GM20000 (cell line): ENCODE results near the gene SANBR.

Source experiments
- DNase-seq: peaks from one replicate; pipeline ENCODE4 v3.0.0; 2012; ENCODE audit warnings: low spot score
- TF ChIP-seq, protein P1 (sequence below): IDR thresholded peaks from 2 replicates; pipeline ENCODE4 v1.5.1; 2012; ENCODE audit warnings: mild to moderate bottlenecking, control low read depth; ENCODE audit errors: extremely low read depth, missing control alignments

Gene SANBR

DNA sequence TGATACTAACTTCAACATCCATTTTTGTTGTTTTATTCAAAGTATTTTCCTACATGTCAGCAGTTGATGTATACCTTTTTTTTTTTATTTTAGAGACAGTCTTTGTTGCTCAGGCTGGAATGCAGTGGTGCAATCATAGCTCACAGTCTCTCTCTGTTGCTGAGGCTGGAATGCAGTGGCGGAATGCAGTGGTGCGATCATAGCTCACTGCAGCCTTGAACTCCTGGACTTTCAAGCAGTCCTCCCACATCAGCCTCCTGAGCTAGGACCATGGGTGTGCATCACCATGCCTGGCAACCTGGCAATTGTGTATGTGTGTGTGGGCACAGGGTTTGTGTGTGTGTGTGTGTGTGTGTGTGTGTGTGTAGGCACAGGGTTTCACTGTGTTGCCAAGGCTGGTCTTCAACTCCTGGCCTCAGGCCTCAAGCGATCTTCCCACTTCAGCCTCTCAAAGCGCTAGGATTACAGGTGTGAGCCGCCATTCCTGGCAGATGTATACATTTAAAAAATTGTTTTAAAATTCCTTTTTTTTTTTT lies 24.8 kb downstream of the SANBR start:
- TF ChIP-seq, protein P1, sequence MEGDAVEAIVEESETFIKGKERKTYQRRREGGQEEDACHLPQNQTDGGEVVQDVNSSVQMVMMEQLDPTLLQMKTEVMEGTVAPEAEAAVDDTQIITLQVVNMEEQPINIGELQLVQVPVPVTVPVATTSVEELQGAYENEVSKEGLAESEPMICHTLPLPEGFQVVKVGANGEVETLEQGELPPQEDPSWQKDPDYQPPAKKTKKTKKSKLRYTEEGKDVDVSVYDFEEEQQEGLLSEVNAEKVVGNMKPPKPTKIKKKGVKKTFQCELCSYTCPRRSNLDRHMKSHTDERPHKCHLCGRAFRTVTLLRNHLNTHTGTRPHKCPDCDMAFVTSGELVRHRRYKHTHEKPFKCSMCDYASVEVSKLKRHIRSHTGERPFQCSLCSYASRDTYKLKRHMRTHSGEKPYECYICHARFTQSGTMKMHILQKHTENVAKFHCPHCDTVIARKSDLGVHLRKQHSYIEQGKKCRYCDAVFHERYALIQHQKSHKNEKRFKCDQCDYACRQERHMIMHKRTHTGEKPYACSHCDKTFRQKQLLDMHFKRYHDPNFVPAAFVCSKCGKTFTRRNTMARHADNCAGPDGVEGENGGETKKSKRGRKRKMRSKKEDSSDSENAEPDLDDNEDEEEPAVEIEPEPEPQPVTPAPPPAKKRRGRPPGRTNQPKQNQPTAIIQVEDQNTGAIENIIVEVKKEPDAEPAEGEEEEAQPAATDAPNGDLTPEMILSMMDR: no peak
- DNase-seq: no peak

DNA sequence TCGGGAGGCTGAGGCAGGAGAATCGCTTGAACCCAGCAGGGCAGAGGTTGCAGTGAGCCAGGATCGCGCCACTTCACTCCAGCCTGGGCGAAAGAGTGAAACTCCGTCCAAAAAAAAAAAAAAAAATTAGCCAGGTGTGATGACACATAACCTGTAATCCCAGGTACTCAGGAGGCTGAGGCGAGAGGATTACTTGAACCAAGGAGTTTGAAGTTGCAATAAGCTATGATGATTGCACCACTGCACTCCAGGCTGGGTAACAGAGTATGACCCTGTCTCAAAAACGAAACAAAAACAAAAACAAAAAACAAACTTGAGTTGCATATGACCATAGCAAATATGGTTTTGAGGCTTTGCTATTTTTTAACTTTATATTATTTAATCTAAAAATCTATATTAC lies 25.8 kb downstream of the SANBR start:
- no peak for DNase-seq
- TF ChIP-seq, protein P1: no peak

DNA sequence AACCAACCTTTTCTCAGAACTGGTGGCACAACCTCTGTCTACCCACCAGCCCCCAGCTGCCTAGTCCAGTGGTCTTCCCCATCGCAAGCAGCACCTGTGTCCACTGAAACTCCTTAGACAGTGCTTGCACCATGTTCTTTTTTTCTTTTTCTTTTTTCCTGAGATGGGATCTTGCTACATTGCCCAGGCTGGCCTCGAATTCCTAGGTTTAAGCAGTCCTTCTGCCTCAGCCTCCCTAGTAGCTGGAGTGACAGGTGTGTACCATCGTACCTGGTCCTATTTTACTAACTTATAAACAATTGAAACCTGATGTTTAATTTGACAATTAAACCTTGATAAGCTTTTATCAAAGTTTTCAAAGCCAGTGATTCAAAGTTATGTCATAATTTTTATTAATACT lies 30.8 kb downstream of the SANBR start:
- TF ChIP-seq, protein P1: no peak
- DNase-seq: no peak

DNA sequence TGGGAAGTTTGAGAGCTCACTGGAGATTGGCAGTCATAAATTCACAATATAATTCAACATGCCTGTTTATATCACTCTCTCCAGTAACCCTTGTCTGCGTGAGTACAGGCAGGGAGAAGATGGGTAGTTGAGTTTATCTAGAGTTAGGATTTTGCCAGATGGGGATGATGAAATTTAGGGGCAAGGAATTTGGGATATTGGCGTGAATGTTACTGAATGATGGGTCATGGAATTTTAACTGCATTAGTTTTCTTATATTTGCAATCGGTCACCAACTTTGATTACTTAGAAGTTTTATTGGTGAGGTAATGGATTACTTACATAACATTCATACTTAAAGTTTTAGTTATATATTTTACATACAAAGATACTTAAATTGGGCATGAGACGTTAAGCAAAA lies 35.1 kb downstream of the SANBR start:
- TF ChIP-seq, protein P1: no peak
- no peak for DNase-seq

DNA sequence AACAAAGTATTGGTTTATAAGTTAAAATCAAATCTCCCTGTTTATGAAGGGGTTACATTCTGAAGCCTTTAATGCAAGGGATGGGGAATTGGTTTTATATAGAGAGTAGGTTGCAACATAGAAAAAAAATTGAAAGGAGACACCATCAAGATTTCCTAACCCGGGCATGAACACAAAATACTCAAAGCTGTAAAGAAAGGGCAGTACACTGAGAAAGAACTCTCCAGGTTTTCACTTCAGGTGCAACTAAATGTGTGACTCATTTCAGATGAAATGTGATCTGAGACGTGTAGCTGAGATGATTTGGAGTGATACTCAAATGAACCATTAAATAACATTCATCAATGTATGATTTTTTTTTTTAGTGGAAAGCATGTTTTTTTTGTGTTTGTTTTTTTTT lies 43.6 kb downstream of the SANBR start:
- TF ChIP-seq, protein P1: no peak

DNA sequence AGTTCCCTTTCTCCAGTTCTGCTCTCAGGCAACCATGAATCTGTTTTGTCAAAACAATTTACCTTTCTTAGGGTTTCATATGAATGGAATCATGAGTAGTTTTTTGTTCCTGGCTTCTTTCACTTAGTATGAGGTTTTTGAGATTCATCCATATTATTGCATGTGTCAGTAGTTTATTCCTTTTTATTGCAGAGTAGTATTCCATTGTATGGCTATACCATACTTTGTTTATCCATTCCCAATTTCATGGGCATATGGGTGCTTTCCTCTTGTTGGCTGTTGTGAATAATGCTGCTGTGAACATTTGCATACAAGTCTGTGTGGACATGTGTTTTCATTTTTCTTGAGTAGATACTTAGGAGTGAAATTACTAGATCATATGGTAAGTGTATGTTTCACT lies 46.0 kb downstream of the SANBR start:
- DNase-seq: no peak
- TF ChIP-seq, protein P1: no peak

More for the DNA sequence above, 43.6 kb downstream of the SANBR start:
- DNase-seq: no peak

DNA sequence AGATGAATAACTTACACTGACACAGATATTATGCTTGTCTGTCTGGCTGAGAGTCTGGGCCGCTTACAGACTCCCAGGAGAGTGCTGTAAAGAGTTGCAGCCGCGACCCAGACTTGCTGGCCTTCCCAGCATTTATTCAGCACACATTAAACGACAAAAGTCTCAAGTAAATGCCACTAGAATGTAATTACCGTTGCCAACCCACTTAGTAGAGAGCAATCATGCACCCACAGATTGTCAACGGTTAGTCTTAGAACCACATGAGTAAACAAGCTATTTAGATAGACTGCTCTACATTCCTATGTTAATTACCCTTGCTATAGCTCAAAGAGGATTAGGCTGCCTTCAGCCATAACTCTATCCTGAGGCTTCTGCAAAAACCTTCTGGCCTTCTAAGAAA lies 48.5 kb downstream of the SANBR start:
- no peak for DNase-seq
- TF ChIP-seq, protein P1: no peak
